ENCODE results near the gene FER1L5.

The FER1L5 gene

GRCh38 chr2:96633641-96634040 lies 8.9 kb upstream of the FER1L5 start:
- no peak overlapping the region for H3K4me3 ChIP-seq (ENCODE audit: control insufficient read depth, low read depth, low read length)
- no peak for DNase-seq (ENCODE audit: low read depth)
- TF ChIP-seq CTCF (IDR thresholded peaks at IDR 0.05; ENCODE audit: control insufficient read depth, insufficient read depth, low read depth, low read length, missing control alignments), result no peak

GRCh38 chr2:96636551-96637171 lies 5.9 kb upstream of the FER1L5 start:
- H3K4me3 ChIP-seq (ENCODE audit: control insufficient read depth, low read depth, low read length), result peak overlapping the region; percentile 75
- TF ChIP-seq CTCF (IDR thresholded peaks at IDR 0.05; ENCODE audit: control insufficient read depth, insufficient read depth, low read depth, low read length, missing control alignments), result no peak
- no peak for DNase-seq (ENCODE audit: low read depth)

GRCh38 chr2:96637385-96638143 lies 5.0 kb upstream of the FER1L5 start:
- H3K4me3 ChIP-seq (ENCODE audit: control insufficient read depth, low read depth, low read length), result peak overlapping the region; percentile 75
- TF ChIP-seq CTCF (IDR thresholded peaks at IDR 0.05; ENCODE audit: control insufficient read depth, insufficient read depth, low read depth, low read length, missing control alignments), result no peak
- DNase-seq (ENCODE audit: low read depth), result peak; percentile 78

- TF ChIP-seq CTCF (IDR thresholded peaks at IDR 0.05; ENCODE audit: control insufficient read depth, insufficient read depth, low read depth, low read length, missing control alignments), result no peak
- peak within 1 kb of the TSS; percentile 75 for H3K4me3 ChIP-seq (ENCODE audit: control insufficient read depth, low read depth, low read length)
- peak; percentile 78 for DNase-seq (ENCODE audit: low read depth)
These were observed 4.1 kb upstream of the FER1L5 start, which contains the start of gene KANSL3 for GRCh38 chr2:96638144-96639121. Gene KANSL3 (minus strand): TSS chr2:96638312. CDS start chr2:96637135, 1,177 bp downstream.

- TF ChIP-seq CTCF (IDR thresholded peaks at IDR 0.05; ENCODE audit: control insufficient read depth, insufficient read depth, low read depth, low read length, missing control alignments), result no peak
- no peak for DNase-seq (ENCODE audit: low read depth)
- no peak overlapping the region for H3K4me3 ChIP-seq (ENCODE audit: control insufficient read depth, low read depth, low read length)
These were observed 5.1 kb downstream of the FER1L5 start for GRCh38 chr2:96647681-96648080.

GRCh38 chr2:96648306-96648930 lies 5.9 kb downstream of the FER1L5 start:
- no peak overlapping the region for H3K4me3 ChIP-seq (ENCODE audit: control insufficient read depth, low read depth, low read length)
- TF ChIP-seq CTCF (IDR thresholded peaks at IDR 0.05; ENCODE audit: control insufficient read depth, insufficient read depth, low read depth, low read length, missing control alignments), result no peak
- no peak for DNase-seq (ENCODE audit: low read depth)

All from AG09309 (cell line).